ENCODE data around the gene ALPL.
"Not testable (repeated sequence)": the region's sequence is repeated elsewhere in the genome, so short reads cannot be mapped to it uniquely, and the experiment has no call there.

ALPL gene

DNA sequence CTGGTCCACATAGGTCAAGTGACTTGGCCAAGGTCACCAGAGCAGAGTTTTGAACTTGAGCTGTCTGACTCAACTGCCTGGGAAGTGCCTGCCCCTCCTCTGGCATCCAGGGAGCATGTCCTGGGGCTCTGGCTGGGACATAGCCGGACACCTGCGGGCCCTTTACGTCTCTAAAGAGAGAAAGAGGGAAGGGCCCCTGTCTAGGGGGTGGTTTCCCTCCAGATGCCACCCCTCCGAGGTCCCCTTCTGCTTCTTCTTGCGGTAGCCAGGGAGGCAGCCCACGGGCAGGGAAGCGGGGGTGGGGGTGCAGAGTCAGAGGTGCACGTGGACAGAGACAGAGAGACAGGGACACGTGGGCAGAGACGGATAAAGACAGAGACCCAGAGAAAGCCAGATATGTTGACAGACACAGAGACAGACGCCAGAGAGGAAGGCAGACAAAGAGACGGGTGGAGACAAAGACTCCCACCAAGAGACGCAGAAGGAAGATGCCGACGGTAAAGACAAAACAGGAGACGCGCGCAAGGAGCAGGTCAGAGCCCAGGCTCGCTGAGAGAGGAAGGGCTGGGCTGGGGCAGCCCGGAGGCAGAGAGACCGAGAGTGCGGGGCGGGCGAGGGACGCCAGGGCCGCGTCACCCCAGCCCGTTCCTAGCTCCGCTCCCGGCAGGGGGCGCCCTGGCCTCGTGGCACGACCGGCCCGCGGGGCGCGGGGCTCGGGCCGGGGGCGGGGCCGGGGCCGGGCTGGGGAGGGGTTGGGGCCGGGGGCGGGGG is 458 bp upstream of the ALPL start:
- DNase-seq = no peak

DNA sequence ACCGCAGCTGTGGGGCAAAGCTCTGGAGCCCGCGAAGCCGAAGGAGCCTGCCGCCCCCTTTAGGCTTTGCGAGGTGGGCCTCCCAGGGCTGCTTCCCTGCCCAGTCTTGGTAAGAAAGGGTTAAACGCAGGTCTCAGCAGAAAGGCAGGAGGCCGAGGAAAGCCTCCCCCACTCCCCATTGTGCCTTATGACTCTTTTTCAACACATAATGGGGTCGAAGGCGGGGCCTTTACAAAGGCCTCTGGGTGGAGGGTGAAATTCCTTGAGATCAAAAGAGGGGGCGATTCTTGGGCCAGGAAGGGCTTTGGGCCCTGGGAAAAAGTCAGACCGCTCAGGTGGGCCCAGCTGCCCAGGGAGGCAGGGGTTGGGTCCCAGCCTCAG is 880 bp downstream of the ALPL start:
- no peak for DNase-seq

DNA sequence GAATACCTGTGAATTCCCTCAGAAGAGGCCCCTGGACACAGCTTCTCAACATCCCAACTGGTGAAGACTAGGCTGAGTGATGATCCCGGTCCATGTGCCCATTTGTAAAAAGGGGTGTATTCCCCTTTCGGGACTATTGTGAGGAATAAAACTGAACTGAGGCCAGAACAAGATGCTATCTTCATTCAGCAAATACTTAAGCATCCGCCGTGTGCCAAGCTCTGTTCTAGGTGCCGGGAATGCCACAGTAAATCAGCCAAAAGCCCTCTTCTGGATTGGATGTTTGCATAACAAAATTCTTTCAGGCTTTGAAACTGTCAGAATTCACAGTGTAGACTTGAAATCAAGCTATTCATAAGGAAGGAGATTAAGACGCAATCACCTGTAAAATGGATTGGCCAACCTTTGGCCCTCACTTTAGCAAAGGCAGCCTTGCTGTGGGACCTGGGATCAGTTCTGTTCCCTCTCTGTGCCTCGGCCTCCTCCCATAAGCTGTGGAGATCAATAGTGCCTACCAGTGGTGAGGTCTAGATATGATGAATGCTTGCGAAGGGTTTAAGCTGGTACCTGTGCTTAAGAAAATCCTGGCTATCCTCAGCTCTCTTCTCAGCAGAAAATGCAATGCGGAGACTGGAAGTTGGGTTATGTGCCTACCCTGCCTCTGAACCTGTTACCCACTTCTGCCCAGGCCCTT is 1.8 kb downstream of the ALPL start:
- DNase-seq = no peak

DNA sequence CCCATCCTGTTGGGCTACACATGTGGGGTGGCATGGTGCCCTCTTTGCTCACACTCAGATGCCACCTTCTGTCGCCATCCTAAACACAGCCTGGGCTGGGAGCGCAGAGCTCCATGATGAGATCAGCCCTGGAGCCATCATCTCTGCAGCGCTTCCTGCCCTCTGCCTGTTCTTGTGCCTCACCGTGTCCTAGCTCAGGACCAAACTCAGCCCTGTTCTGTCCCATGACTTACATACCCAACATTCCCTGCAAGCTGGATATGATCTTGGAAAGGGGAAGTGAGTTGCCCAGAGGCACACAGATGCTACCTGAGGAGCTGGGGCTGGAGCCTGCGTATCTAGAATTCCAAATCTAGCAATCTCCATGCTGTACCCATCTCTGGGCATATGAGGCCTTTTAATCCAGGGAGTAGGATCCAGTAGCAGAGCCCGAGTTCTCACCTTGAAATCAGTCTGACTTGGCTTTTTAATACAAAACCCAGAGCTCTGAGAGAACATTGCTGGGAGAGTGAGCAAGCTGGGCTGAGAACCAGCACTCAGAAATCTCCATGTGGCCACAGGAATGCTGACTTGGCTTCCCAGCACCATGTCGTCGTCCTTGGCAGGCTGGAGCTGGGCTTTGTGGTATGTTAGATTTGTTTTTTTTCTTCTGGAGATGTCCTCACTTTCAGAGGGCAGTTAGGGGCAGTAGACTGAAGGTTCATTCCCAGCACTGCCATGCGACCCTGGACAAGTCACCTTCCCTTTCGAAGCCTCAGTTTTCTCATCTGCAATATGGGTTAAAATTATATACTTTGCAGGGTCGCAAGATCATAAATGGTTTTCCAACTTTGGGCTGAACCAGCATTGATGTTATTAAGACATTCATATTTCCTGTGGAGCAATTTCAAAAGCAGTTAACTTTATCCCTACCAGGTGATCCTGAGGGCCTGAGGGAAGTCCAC is 2.6 kb downstream of the ALPL start:
- DNase-seq = no peak

DNA sequence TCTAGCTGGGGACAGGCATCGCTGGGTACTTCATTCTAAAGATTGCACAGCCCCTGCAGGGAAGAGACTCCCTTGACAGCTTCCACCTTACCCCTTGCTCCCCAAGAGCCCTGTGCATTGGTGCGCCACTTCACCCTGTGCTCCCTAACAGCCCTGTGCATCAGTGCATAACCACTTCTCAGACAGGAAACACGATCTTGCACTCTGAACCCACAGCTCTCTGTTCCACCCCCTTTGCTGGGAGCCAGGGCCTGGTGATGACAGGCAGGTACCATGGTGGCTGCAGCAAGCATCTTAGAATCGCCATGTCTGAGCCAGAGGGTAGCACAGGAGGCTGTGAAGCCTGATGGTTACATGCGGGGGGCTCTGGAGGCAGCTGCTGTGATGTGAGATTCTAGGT is 5.0 kb downstream of the ALPL start:
- DNase-seq = no peak

DNA sequence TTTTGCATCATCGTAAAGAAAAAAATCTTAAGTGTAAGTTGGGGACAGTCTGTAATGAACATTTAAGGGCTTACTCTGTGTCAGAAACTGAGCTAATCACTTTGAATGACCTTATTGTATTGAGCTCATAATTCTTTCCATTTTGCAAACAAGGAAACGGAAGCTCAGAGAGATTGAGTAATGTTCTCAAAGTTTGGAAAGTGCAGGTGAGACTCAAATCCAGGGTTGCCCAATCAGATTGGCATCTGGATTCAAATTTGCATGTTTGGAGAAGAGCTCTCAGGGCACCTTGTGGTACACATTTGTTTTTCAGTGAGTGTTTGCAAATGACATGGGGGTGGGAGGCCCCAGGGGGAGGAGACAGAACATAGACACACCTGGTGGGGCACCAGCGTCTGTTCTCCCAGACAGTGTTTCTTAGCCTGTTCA is 8.0 kb downstream of the ALPL start:
- DNase-seq = no peak

DNA sequence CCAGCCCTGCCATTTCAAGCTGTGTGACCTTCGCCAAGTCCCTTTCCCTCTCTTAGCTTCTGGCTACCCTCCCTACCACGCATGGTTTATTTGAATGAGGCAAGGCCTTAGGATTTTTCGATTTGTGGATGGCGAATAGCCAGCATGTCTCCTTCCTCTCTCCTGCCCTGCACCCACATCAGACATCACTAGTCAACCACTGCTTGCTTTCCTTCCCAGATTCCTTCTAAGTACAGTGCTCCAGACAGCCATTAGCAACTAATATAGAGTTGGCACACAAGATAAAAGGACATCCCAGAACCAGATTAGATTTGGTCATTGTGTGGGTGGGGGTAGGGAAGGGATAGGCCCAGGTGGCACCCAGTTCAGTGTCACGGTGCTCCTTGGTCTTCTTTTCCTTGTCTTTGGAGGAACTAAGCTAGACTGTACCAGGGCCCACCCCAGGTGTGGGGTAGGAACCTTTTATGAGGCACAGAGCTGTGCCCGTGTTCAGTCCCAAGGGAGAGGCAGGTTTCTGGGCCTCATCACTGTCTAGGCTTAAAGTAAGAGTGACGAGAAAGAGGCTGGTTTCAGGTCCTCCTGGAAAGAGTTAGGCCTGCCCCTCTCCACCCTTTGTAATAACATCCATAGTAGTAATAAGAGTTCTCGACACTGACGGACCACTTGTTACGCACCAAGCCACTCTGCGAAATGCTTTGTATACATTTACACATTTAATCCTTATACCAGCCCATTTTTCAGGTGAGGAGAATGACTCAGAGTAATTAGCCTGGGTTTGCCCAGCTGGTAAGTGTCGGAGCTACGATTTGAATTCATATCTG is 8.6 kb downstream of the ALPL start:
- DNase-seq = no peak

DNA sequence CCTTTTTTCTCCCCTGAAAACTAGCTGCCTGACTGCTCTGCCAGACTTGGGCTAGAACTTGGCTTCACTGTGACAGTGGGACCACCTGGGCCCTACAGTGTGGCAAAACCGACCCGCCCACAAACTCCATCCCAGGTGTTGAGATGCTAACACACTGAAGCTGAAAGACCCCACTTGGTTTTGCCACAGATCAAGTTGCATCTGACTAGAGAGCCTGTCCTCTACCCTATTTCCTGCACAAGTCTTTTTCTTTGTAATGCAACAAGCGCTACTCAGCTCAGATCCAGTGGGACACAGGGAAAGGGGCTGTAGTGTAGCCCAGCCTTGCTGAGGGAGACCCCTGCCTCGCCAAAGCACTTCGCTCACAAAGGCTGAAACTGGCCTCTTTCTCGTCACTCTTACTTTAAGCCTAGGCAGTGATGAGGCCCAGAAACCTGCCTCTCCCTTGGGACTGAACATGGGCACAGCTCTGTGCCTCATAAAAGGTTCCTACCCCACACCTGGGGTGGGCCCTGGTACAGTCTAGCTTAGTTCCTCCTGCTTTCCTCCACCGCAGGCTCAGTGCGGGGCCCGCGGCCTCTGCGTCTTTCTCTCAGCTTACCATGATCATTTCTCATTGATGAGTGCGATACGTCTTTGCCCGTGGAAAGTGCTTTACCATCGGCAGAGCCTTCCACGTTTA is 9.7 kb downstream of the ALPL start:
- DNase-seq = no peak

DNA sequence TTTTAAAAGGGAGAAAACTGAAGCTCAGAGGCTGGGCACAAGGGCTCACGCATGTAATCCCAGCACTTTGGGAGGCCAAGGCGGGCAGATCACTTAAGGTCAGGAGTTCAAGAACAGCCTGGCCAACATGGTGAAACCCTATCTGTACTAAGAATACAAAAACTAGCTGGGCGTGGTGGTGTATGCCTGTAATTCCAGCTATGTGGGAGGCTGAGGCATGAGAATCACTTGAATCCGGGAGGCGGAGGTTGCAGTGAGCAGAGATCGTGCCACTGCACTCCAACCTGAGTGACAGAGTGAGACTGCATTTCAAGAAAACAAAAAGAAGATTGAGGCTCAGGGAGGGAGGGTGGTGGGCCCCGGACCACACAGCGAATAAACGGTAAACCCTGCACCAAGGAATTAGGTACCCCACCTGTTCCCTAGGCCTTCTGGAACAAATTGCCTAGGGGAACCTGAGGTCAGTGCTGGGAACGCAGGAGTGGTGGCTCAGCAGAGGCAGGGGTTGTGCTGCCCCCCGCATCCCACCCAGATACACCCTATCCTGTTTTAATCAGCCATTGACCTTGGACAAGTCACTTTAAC is 10.4 kb downstream of the ALPL start:
- DNase-seq = not testable (repeated sequence)

DNA sequence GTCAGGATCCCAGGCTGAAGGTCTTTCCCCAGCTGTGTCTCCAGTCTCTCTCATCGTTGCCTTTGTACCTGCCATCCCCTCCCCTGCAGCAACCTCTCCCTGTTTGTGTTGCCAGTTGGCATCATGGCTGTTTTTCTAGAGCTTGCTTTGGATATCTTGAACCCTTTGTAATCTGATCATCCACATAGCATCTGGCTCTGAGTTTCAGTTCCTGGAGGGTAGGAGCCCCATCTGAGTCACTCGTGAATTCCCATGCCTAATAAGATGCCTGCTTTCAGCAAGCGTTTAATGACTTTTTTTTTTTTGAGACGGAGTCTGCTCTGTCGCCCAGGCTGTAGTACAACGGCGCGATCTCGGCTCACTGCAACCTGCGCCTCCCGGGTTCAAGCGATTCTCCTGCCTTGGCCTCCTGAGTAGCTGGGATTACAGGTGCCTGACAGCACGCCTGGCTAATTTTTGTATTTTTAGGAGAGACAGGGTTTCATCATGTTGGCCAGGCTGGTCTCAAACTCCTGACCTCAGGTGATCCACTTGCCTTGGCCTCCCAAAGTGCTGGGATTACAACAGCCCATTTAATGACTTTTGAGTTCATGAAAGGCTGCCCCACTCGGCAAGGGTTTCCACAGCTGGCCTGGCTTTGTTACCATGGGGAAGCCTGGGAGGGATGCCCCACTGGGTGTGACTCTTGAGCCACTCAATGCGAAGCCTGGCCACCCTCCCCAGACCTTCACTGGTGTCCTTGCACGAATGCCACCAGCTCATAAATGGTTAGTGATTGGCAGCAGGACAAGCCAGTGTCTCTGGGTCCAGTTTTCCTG is 11.9 kb downstream of the ALPL start:
- DNase-seq = no peak

DNA sequence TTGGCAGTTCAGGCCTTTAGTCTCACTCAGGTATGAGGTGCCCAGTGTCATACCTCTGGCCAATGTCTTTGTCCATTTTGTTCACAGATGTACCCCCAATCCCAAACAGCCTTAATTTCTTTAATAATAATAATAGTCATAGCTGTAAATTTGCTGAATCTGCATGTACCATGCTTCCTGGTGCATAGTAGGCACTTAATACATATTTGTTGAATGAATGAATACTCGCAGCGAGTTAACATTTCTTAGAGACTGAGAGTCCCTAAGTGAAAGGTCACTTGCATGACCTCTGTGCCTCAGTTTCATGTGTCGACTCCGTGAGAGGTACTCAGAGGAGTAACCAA is 12.5 kb downstream of the ALPL start:
- no peak for DNase-seq

DNA sequence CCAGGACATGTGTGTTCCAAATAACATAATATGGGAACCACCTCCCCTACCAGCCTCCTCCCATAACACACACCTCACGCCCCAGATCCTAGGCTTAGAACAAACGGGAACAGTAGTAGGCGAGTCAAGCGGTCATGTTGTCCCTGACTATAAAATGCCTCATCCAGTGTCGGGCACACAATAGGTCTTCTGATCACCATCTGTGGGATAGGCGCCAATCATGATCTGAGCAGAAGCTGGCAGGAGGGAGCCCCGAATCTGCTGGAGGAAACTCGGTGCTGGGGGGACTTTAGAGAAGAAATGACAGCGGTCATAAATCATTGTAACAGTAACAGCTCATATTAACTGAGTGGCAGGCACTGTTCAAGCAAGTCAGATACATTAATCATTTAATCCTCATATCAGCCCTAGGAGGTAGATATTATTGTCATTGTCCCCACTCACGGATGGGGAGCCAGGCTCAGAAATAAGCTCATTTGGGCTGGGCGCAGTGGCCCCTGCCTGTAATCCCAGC is 13.4 kb downstream of the ALPL start:
- DNase-seq = no peak

DNA sequence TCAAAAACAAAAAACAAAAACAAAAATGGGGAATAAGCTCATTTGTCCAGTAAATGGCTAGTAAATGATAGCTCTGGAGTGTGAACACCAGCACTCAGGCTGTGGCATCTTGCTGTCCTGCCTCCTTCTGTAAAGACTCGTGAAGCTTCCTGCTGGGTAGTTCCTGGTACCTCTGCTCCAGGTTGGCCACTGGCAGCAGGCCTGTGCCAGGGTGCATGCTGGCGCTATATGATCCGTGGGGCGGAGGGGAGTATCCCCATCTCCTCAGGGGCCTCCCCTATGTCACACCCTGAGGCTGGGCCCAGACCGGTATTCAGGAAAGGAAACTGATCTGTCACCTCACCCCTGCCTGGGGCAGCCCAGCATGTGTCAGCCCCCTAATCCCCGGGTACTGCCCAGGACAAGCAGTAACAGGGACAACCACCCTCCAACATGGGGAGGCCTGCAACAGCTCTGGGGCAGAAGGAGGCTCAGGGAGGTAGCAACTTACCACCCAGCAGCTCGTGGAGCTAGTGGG is 14.1 kb downstream of the ALPL start:
- DNase-seq = no peak

DNA sequence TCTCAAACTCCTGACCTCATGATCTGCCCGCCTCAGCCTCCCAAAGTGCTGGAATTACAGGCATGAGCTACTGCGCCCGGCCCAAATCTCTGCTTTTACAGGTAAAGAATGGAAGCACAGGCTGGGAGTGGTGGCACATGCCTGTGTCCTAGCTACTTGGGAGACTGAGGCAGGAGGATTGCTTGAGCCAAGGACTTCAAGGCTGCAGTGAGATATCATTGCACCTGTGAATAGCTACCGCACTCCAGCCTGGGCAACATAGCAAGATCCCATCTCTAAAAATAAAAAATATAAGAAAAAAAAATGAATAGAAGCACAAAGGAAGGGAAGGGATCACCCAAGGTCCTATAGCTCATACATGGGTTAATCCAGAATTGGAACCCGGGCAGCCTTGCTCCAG is 15.0 kb downstream of the ALPL start:
- DNase-seq = no peak

DNA sequence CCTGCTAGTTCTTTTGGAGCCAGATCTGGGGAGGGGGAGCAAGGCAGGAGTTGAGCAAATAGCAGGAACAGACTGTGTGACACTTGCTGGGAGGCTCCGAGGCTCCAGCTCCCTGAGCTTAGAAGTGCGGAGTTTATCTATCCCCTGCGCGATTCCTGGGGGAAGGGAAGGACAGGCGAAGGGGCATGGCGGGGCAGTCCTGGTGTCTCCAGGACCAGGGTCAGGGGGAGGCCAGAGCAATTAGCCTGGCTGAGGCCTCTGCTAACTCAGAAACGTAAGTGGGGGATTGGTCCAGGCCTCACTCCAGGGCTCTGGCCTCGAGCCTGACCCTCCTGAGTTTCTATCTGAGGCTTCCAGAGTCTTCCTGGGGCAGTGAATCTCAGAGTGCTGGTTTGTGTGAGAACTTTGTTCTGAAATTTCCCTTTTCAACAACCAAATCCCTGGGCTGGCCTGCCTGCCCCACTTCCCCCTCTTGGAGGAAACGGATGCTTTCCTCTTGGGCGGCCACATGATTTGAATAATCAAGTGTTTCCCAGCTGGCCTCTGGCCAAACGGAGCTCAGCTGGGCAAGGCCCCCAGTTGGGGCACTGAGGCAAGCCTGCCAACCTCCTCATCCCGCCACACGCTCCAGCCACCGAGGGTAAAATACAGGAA is 15.6 kb downstream of the ALPL start:
- DNase-seq = no peak

DNA sequence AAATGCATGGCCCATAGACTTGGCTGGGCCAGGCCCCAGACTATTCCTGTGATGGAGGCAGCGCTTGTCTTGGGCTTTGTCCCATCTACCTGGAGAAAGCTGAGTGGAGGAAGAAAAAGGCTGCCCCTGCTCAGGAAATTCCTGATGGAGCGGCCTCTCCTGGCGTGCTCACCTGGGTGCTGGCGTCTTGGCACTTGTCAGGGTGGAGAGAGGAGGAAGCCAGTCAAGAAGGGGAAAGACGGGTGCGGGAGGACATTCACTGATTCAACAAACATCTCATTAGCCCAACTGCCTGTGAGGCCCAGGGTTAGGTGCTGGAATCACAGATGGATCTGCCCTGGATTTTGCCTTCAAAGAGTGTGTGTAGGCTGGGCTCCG is 16.1 kb downstream of the ALPL start:
- DNase-seq = no peak

DNA sequence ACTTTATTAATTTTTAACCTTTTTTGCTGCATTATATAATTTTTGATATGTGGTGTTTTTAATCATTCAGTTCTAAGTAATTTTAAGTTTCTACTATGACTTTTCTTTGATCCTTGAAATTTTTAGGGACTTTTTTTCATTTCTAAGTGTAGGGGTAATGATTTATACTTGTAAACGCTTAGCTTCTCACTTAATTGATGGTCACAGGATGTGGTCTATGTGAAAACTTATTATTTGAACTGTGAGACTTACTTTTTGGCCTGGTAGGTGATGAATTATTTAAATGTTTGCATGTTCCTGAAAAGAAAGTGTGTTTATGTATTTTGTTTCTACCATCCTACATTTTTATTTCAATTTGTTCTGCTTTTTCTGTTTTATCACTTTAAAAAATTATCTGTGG is 17.2 kb downstream of the ALPL start:
- no peak for DNase-seq

DNA sequence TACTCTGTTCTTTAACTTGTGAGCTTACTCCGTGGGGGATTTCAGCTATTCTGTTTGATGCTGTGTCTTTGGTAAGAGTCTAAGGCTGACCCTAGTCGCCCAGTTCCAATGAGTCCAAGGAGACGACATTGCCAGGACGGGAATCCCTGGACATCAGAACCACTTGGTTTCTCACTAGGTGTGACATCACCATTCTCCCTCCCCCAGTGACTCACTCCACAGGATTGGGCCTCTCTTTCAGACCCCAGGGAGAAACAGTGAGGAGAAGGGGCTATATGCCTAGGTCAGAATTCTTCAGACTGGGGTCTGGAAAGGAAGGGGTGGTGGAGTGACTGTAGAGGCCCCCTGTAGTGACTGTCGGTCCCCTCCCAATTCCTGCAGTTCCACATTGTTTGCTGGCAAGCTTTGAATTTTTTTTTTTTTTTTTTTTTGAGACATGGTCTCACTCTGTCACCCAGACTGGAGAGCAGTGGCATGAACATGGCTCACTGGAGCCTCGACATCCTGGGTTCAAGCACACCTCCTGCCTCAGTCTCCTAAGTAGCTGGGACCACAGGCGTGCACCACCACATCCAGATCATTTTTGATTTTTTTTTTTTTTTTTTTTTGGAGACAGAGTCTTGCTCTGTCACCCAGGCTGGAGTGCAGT is 21.3 kb downstream of the ALPL start:
- no peak for DNase-seq

DNA sequence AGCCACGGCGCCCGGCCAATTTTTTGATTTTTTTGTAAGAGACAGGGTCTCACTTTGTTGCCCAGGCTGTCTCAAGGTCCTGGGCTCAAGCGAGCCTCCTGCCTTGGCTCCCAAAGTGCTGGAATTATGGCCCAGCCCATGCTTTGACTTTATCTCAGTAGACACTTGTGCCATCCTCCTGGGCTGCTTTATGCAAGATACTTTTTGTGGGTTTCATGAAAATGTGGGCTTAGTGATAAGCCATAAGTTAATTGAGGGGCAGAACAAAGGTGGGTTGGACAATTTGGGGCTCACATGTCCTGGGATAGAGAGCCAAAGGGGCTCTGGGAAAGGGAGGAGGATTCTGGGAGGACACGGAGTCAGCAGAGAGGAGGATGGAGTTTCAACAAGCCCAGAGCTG is 22.0 kb downstream of the ALPL start:
- DNase-seq = no peak
